ENCODE measurements around the gene CFAP20. TPM values are rescaled to one million over a fixed set of nuclear protein-coding genes. Genes with fewer than 3 reads are reported as not detected.

The CFAP20 gene
- total RNA-seq, 1 experiment from 2014 or later = 58.3 TPM

- no peaks in the 10 kb centered on the region for H3K4me1 ChIP-seq (ENCODE audit: insufficient read depth, low read length)
- intact Hi-C loops (cut with micrococcal nuclease) = no loop called here
- H3F3A ChIP-seq (ENCODE audit: low read length, unreplicated experiment) = no peaks in the 10 kb centered on the region
- no peaks in the 10 kb centered on the region for H3K9me3 ChIP-seq (ENCODE audit: low read length)
- ChIA-PET POLR2A (ENCODE audit: unreplicated experiment) (no interaction called here), CTCF (no interaction called here)
- no peak overlapping the region for H2AFZ ChIP-seq (ENCODE audit: low read length)
- H3K4me3 ChIP-seq (ENCODE audit: low read length) = no peak overlapping the region
- no peak overlapping the region for H3K4me2 ChIP-seq (ENCODE audit: low read length)
- H4K20me1 ChIP-seq (ENCODE audit: low read length) = no peaks in the 10 kb centered on the region
- DNase-seq (no peak), ATAC-seq (no peak)
- TF ChIP-seq EZH2phosphoT487 (IDR thresholded peaks at IDR 0.05; ENCODE audit: borderline replicate concordance, low read length) (no peak), EZH2 (IDR thresholded peaks at IDR 0.05; ENCODE audit: low read length, unreplicated experiment) (no peak), CTCF (conservative IDR thresholded peaks at IDR 0.05; ENCODE audit: low read depth, low read length) (no peak)
- no peak overlapping the region for H3K27ac ChIP-seq (ENCODE audit: low read length)
- H3K36me3 ChIP-seq (ENCODE audit: low read depth, low read length) = peaks cover 11% of the 10 kb centered on the region; the same call in 1 of the 2 replicates
- H3K9ac ChIP-seq (ENCODE audit: low read length) = no peak overlapping the region
- no peaks in the 10 kb centered on the region for H3K79me2 ChIP-seq (ENCODE audit: low read length)
- BruUV-seq (replicated peaks) = no TSS peak
- H3K27me3 ChIP-seq (ENCODE audit: low read length) = no peaks in the 10 kb centered on the region
- no peaks in the 10 kb centered on the region for H3K9me2 ChIP-seq (replicated peaks; ENCODE audit: low read length)
Measured at GRCh38 chr16:58158725-58159124, 29.5 kb upstream of the CFAP20 start.

- intact Hi-C loops (cut with micrococcal nuclease) = no loop called here
- Histone ChIP-seq H3K9me2 (replicated peaks; ENCODE audit: low read length) (no peaks in the 10 kb centered on the region), H3K9me3 (ENCODE audit: low read length) (no peaks in the 10 kb centered on the region), H3K27me3 (ENCODE audit: low read length) (no peaks in the 10 kb centered on the region), H3K4me3 (ENCODE audit: low read length) (no peak overlapping the region), H3K4me1 (ENCODE audit: insufficient read depth, low read length) (no peaks in the 10 kb centered on the region), H3K9ac (ENCODE audit: low read length) (no peak overlapping the region), H3K79me2 (ENCODE audit: low read length) (no peaks in the 10 kb centered on the region), H3K36me3 (ENCODE audit: low read depth, low read length) (peaks cover 4% of the 10 kb centered on the region; the same call in 1 of the 2 replicates), H4K20me1 (ENCODE audit: low read length) (no peaks in the 10 kb centered on the region), H3K27ac (ENCODE audit: low read length) (no peak overlapping the region), H3K4me2 (ENCODE audit: low read length) (no peak overlapping the region), H2AFZ (ENCODE audit: low read length) (no peak overlapping the region), H3F3A (ENCODE audit: low read length, unreplicated experiment) (no peaks in the 10 kb centered on the region)
- DNase-seq = no peak
- POLR2A ChIA-PET (ENCODE audit: unreplicated experiment) = no interaction called here
- BruUV-seq (replicated peaks) = no TSS peak
- no peak for ATAC-seq
- CTCF ChIA-PET = no interaction called here
- no peak for TF ChIP-seq EZH2 (IDR thresholded peaks at IDR 0.05; ENCODE audit: low read length, unreplicated experiment)
- TF ChIP-seq CTCF (conservative IDR thresholded peaks at IDR 0.05; ENCODE audit: low read depth, low read length) = no peak
- TF ChIP-seq EZH2phosphoT487 (IDR thresholded peaks at IDR 0.05; ENCODE audit: borderline replicate concordance, low read length) = no peak
Measured at GRCh38 chr16:58157951-58158540, 28.9 kb upstream of the CFAP20 start.

GRCh38 chr16:58157239-58157638, 28.1 kb upstream of the CFAP20 start:
- intact Hi-C loops (cut with micrococcal nuclease) = no loop called here
- H3K79me2 ChIP-seq (ENCODE audit: low read length) = no peaks in the 10 kb centered on the region
- H3K36me3 ChIP-seq (ENCODE audit: low read depth, low read length) = no peaks in the 10 kb centered on the region; the same call in 1 of the 2 replicates
- DNase-seq (no peak), ATAC-seq (no peak)
- H4K20me1 ChIP-seq (ENCODE audit: low read length) = no peaks in the 10 kb centered on the region
- no peak overlapping the region for H3K9ac ChIP-seq (ENCODE audit: low read length)
- H2AFZ ChIP-seq (ENCODE audit: low read length) = no peak overlapping the region
- no peak overlapping the region for H3K4me2 ChIP-seq (ENCODE audit: low read length)
- H3K27me3 ChIP-seq (ENCODE audit: low read length) = no peaks in the 10 kb centered on the region
- no peak overlapping the region for H3K27ac ChIP-seq (ENCODE audit: low read length)
- no peaks in the 10 kb centered on the region for H3K4me1 ChIP-seq (ENCODE audit: insufficient read depth, low read length)
- ChIA-PET POLR2A (ENCODE audit: unreplicated experiment) (no interaction called here), CTCF (no interaction called here)
- no peaks in the 10 kb centered on the region for H3K9me3 ChIP-seq (ENCODE audit: low read length)
- TF ChIP-seq EZH2 (IDR thresholded peaks at IDR 0.05; ENCODE audit: low read length, unreplicated experiment) (no peak), CTCF (conservative IDR thresholded peaks at IDR 0.05; ENCODE audit: low read depth, low read length) (no peak), EZH2phosphoT487 (IDR thresholded peaks at IDR 0.05; ENCODE audit: borderline replicate concordance, low read length) (no peak)
- H3K4me3 ChIP-seq (ENCODE audit: low read length) = no peak overlapping the region
- no peaks in the 10 kb centered on the region for H3K9me2 ChIP-seq (replicated peaks; ENCODE audit: low read length)
- no TSS peak for BruUV-seq (replicated peaks)
- no peaks in the 10 kb centered on the region for H3F3A ChIP-seq (ENCODE audit: low read length, unreplicated experiment)
